HepG2 (cell line): ENCODE data around the gene TUBG1. TPM values are rescaled to one million over a fixed set of nuclear protein-coding genes. Genes with fewer than 3 reads are reported as not detected.

Experiments
- AKAP8 ChIP-seq: sonication (generic); formaldehyde crosslinking; IDR thresholded peaks from 2 replicates; pipeline ENCODE4 v1.5.1; 2020; ENCODE audit warnings: mild to moderate bottlenecking, missing genetic modification reagents
- DPF2 ChIP-seq: sonication (generic); formaldehyde crosslinking; IDR thresholded peaks from 2 replicates; pipeline ENCODE4 v1.4.0; 2020; ENCODE audit warnings: mild to moderate bottlenecking, low read depth, missing genetic modification reagents, borderline replicate concordance
- ELF4 ChIP-seq: sonication (generic); formaldehyde crosslinking; IDR thresholded peaks from 2 replicates; pipeline ENCODE4 v1.5.0; 2020; ENCODE audit warnings: missing genetic modification reagents, mild to moderate bottlenecking, moderate library complexity, borderline replicate concordance
- MAFF ChIP-seq: IDR thresholded peaks from 2 replicates; pipeline ENCODE4 v1.6.1; 2011; ENCODE audit warnings: low read depth, low read length, improper control_type of control experiment
- POLR2A ChIP-seq, 2 experiments: IDR thresholded peaks; 2 replicates each; pipeline ENCODE4 v1.6.1; 2011; ENCODE audit warnings: low read depth in 2 of 2, low read length in 2 of 2, mild to moderate bottlenecking in 1 of 2, moderate library complexity in 1 of 2; ENCODE audit not compliant: insufficient read depth in 1 of 2
- SMAD3 ChIP-seq: sonication (generic); formaldehyde crosslinking; IDR thresholded peaks from 2 replicates; pipeline ENCODE4 v1.4.0; 2020; ENCODE audit warnings: missing genetic modification reagents
- SP2 ChIP-seq: sonication (generic); formaldehyde crosslinking; IDR thresholded peaks from 2 replicates; pipeline ENCODE4 v1.5.1; 2020; ENCODE audit warnings: mild to moderate bottlenecking, missing genetic modification reagents
- THYN1 ChIP-seq: sonication (generic); formaldehyde crosslinking; IDR thresholded peaks from 2 replicates; pipeline ENCODE4 v1.8.1; 2023; ENCODE audit warnings: low read depth, mild to moderate bottlenecking, moderate library complexity, missing genetic modification reagents, borderline replicate concordance
- TMF1 ChIP-seq: sonication (generic); formaldehyde crosslinking; IDR thresholded peaks from 2 replicates; pipeline ENCODE4 v1.8.1; 2022; ENCODE audit warnings: low read depth, missing genetic modification reagents
- ZNF274 ChIP-seq: sonication (generic); formaldehyde crosslinking; IDR thresholded peaks from 2 replicates; pipeline ENCODE4 v1.5.1; 2020; ENCODE audit warnings: mild to moderate bottlenecking, missing genetic modification reagents
- ZNF543 ChIP-seq: sonication (generic); formaldehyde crosslinking; IDR thresholded peaks from 2 replicates; pipeline ENCODE4 v1.4.0; 2020; ENCODE audit warnings: mild to moderate bottlenecking, missing genetic modification reagents
- ZNF670 ChIP-seq: sonication (generic); formaldehyde crosslinking; IDR thresholded peaks from 2 replicates; pipeline ENCODE4 v1.8.0; 2022; ENCODE audit warnings: mild to moderate bottlenecking, missing genetic modification reagents, borderline replicate concordance
- ZNF7 ChIP-seq: IDR thresholded peaks from 2 replicates; pipeline ENCODE4 v1.6.1; 2016; ENCODE audit warnings: missing biosample characterization, missing genetic modification reagents
- polyA plus RNA-seq, 8 experiments: library from polyadenylated mRNA; depleted of rRNA in 3 of 8; stranded (reverse) in 7 of 8; unstranded in 1 of 8; fragments of >200 nt; fragmentation: Illumina TruSeq in 4 of 8; extraction: Trizol in 4 of 8; gene quantifications; 2 replicates each; pipeline versions ENCODE4 v1.2.1 to v1.2.3, GENCODE V29; 2011 to 2016; ENCODE audit warnings: low read depth in 4 of 8, missing spikeins in 1 of 8, mixed read lengths in 1 of 8; ENCODE audit not compliant: insufficient read depth in 1 of 8
- total RNA-seq, 5 experiments: library from RNA; depleted of rRNA; stranded (reverse); fragments of >200 nt; fragmentation: Illumina TruSeq; extraction: Trizol; gene quantifications; 2 replicates each; pipeline ENCODE4 v1.2.3, GENCODE V29; 2016; ENCODE audit warnings: low read depth in 1 of 5
- TF ChIP-seq, protein P1 (sequence below), 2 experiments: sonication (generic) in 1 of 2; formaldehyde crosslinking in 1 of 2; IDR thresholded peaks; 2 replicates each; pipeline versions ENCODE4 v1.6.1 to v1.9.0; 2014 to 2022; ENCODE audit warnings: antibody characterized with exemption in 1 of 2, borderline replicate concordance in 1 of 2, inconsistent platforms in 1 of 2, low read depth in 1 of 2, missing genetic modification reagents in 1 of 2
- TF ChIP-seq, protein P2 (sequence below): sonication (generic); formaldehyde crosslinking; IDR thresholded peaks from 2 replicates; pipeline ENCODE4 v1.8.1; 2023; ENCODE audit warnings: mild to moderate bottlenecking, missing genetic modification reagents, borderline replicate concordance
- TF ChIP-seq, protein P3 (sequence below): sonication (generic); formaldehyde crosslinking; IDR thresholded peaks from 2 replicates; pipeline ENCODE4 v1.8.1; 2023; ENCODE audit warnings: mild to moderate bottlenecking, missing genetic modification reagents
- TF ChIP-seq, protein P4 (sequence below): sonication (generic); formaldehyde crosslinking; IDR thresholded peaks from 2 replicates; pipeline ENCODE4 v1.4.0; 2020; ENCODE audit warnings: missing genetic modification reagents; ENCODE audit errors: not compliant biosample characterization
- TF ChIP-seq, protein P5 (sequence below): sonication (generic); formaldehyde crosslinking; IDR thresholded peaks from 2 replicates; pipeline ENCODE4 v1.4.0; 2020; ENCODE audit warnings: mild to moderate bottlenecking, missing genetic modification reagents
- TF ChIP-seq, protein P6 (sequence below): sonication (generic); formaldehyde crosslinking; IDR thresholded peaks from 2 replicates; pipeline ENCODE4 v1.4.0; 2020; ENCODE audit warnings: mild to moderate bottlenecking, missing genetic modification reagents

TUBG1 gene
- total and polyA plus RNA-seq, 2 of the 13 experiments (the other 11 are each of a cell fraction or from before 2014, with no cell fraction given), result 74.1 to 137 TPM

DNA sequence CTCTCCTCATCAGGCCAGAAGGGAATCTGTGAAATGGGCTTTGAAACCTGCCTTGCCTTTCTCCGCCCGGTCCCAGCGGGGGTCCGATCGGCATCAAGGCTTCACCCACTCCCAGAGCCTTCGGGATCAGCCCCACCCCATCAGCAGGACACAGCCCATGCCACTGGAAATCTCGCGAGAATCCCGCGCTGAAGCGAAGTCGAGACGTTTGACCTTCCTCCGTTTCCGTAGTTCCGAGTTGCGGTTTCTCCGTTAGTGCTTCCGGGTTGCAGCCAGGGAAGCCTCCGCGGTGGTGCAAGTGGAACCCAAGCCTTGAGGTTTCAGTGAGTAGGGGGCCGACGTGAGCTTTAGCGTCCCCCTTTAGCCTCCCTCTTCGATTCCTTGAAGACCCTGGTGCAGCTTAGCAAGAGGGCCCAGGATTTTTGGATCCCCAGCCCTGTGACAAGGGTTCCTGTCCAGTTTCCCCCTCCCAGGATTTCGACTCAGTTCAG, 47.5 kb upstream of the TUBG1 start, which contains the start of gene COASY (continued):
- TF ChIP-seq, protein P1, sequence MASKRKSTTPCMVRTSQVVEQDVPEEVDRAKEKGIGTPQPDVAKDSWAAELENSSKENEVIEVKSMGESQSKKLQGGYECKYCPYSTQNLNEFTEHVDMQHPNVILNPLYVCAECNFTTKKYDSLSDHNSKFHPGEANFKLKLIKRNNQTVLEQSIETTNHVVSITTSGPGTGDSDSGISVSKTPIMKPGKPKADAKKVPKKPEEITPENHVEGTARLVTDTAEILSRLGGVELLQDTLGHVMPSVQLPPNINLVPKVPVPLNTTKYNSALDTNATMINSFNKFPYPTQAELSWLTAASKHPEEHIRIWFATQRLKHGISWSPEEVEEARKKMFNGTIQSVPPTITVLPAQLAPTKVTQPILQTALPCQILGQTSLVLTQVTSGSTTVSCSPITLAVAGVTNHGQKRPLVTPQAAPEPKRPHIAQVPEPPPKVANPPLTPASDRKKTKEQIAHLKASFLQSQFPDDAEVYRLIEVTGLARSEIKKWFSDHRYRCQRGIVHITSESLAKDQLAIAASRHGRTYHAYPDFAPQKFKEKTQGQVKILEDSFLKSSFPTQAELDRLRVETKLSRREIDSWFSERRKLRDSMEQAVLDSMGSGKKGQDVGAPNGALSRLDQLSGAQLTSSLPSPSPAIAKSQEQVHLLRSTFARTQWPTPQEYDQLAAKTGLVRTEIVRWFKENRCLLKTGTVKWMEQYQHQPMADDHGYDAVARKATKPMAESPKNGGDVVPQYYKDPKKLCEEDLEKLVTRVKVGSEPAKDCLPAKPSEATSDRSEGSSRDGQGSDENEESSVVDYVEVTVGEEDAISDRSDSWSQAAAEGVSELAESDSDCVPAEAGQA (IDR thresholded peaks at IDR 0.05; ENCODE audit: low read depth), result no peak; the same call in 1 of the 2 replicates
- TF ChIP-seq, protein P1 (CRISPR knock-in tag; IDR thresholded peaks at IDR 0.05; ENCODE audit: borderline replicate concordance), result 0 out of 2 replicates have a peak, but pooled peaks have one; percentile 19
- TF ChIP-seq POLR2A (IDR thresholded peaks at IDR 0.05; ENCODE audit: insufficient read depth in 1 of 2, low read depth in 2 of 2, low read length in 2 of 2) (peak in 1 of 2 experiments; percentile 96; a peak in 2 of 4 replicates), ZNF274 (CRISPR knock-in tag) (0 out of 2 replicates have a peak, but pooled peaks have one; percentile 64), ZNF543 (peak; percentile 60; the same call in 1 of the 2 replicates), MAFF (peak; percentile 23; the same call in 1 of the 2 replicates), THYN1 (no peak), ZNF670 (CRISPR knock-in tag) (peak; percentile 90), DPF2 (CRISPR knock-in tag) (no peak), ZNF7 (CRISPR knock-in tag) (no peak), SMAD3 (CRISPR knock-in tag) (peak; percentile 96), ELF4 (peak; percentile 91), TMF1 (CRISPR knock-in tag) (no peak), AKAP8 (CRISPR knock-in tag) (peak; percentile 53; the same call in 1 of the 2 replicates), SP2 (peak; percentile 55; the same call in 1 of the 2 replicates)
- TF ChIP-seq, protein P2, sequence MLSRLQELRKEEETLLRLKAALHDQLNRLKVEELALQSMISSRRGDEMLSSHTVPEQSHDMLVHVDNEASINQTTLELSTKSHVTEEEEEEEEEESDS (CRISPR knock-in tag), result no peak
- TF ChIP-seq, protein P3, sequence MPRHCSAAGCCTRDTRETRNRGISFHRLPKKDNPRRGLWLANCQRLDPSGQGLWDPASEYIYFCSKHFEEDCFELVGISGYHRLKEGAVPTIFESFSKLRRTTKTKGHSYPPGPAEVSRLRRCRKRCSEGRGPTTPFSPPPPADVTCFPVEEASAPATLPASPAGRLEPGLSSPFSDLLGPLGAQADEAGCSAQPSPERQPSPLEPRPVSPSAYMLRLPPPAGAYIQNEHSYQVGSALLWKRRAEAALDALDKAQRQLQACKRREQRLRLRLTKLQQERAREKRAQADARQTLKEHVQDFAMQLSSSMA (CRISPR knock-in tag), result 0 out of 2 replicates have a peak, but pooled peaks have one; percentile 70
- TF ChIP-seq, protein P4, sequence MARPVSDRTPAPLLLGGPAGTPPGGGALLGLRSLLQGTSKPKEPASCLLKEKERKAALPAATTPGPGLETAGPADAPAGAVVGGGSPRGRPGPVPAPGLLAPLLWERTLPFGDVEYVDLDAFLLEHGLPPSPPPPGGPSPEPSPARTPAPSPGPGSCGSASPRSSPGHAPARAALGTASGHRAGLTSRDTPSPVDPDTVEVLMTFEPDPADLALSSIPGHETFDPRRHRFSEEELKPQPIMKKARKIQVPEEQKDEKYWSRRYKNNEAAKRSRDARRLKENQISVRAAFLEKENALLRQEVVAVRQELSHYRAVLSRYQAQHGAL (CRISPR knock-in tag), result no peak
- TF ChIP-seq, protein P5, sequence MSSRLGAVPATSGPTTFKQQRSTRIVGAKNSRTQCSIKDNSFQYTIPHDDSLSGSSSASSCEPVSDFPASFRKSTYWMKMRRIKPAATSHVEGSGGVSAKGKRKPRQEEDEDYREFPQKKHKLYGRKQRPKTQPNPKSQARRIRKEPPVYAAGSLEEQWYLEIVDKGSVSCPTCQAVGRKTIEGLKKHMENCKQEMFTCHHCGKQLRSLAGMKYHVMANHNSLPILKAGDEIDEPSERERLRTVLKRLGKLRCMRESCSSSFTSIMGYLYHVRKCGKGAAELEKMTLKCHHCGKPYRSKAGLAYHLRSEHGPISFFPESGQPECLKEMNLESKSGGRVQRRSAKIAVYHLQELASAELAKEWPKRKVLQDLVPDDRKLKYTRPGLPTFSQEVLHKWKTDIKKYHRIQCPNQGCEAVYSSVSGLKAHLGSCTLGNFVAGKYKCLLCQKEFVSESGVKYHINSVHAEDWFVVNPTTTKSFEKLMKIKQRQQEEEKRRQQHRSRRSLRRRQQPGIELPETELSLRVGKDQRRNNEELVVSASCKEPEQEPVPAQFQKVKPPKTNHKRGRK (CRISPR knock-in tag), result no peak
- TF ChIP-seq, protein P6, sequence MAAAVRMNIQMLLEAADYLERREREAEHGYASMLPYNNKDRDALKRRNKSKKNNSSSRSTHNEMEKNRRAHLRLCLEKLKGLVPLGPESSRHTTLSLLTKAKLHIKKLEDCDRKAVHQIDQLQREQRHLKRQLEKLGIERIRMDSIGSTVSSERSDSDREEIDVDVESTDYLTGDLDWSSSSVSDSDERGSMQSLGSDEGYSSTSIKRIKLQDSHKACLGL (CRISPR knock-in tag), result no peak
